HEK293 (cell line): Measurements from ENCODE around the gene AKR1C1.
"Not testable (repeated sequence)": the region's sequence is repeated elsewhere in the genome, so short reads cannot be mapped to it uniquely, and the experiment has no call there.

ENCODE experiments used
- CTCF ChIA-PET: fragments of 350-600 bp; formaldehyde crosslinking; extraction: SDS; loops from one replicate; lab custom pipeline; 2021; ENCODE audit warnings: antibody characterized with exemption; lab: Yijun Ruan, JAX
- POLR2A ChIA-PET: fragments of 300-600 bp; formaldehyde crosslinking; extraction: SDS; loops from one replicate; lab custom pipeline; 2020; ENCODE audit warnings: antibody characterized with exemption, inconsistent platforms; lab: Yijun Ruan, JAX
- H3K27ac ChIP-seq: fragments of 200-500 bp; sonication (Bioruptor generic); 2 replicates; pipeline ENCODE4 v1.5.1; 2014; ENCODE audit warnings: low read depth, low read length, control low read depth, inconsistent platforms; ENCODE audit errors: extremely low read depth
- H3K36me3 ChIP-seq, 2 experiments: fragments of 200-500 bp in 1 of 2; sonication (Bioruptor generic) in 1 of 2; 1 replicate in 1 of 2; 2 replicates in 1 of 2; pipeline ENCODE4 v1.5.1; 2014 to 2017; ENCODE audit warnings: inconsistent platforms in 2 of 2, low read length in 2 of 2; ENCODE audit not compliant: control insufficient read depth in 2 of 2, insufficient read depth in 1 of 2
- H3K4me1 ChIP-seq: fragments of 200-500 bp; sonication (Bioruptor generic); 2 replicates; pipeline ENCODE4 v1.5.1; 2014; ENCODE audit warnings: mild to moderate bottlenecking, low read length, inconsistent platforms; ENCODE audit not compliant: control insufficient read depth, insufficient read depth
- H3K4me3 ChIP-seq: 2 replicates; pipeline ENCODE4 v1.5.1; 2011; ENCODE audit warnings: low read depth, mild to moderate bottlenecking, control low read depth, low read length, moderate library complexity
- H3K9me3 ChIP-seq: fragments of 200-500 bp; sonication (Bioruptor generic); 2 replicates; pipeline ENCODE4 v1.5.1; 2014; ENCODE audit warnings: low read depth, low read length, inconsistent platforms; ENCODE audit not compliant: control insufficient read depth, insufficient read depth
- IKZF3 ChIP-seq: fragments of 450-650 bp; IDR thresholded peaks from 2 replicates; pipeline ENCODE4 v1.5.0; 2018; ENCODE audit warnings: missing biosample characterization, mild to moderate bottlenecking, missing genetic modification characterization, moderate library complexity
- OSR2 ChIP-seq: fragments of 450-650 bp; formaldehyde crosslinking; IDR thresholded peaks from 2 replicates; pipeline ENCODE4 v1.5.1; 2016; ENCODE audit warnings: missing biosample characterization, missing genetic modification characterization
- RBAK ChIP-seq: fragments of 450-650 bp; formaldehyde crosslinking; IDR thresholded peaks from 2 replicates; pipeline ENCODE4 v1.5.1; 2016; ENCODE audit warnings: missing biosample characterization, missing genetic modification characterization
- SCRT1 ChIP-seq: fragments of 450-650 bp; formaldehyde crosslinking; IDR thresholded peaks from 2 replicates; pipeline ENCODE4 v1.5.1; 2016; ENCODE audit warnings: missing biosample characterization, missing genetic modification characterization, borderline replicate concordance
- YY2 ChIP-seq: fragments of 450-650 bp; formaldehyde crosslinking; IDR thresholded peaks from 2 replicates; pipeline ENCODE4 v1.5.1; 2016; ENCODE audit warnings: missing biosample characterization, missing genetic modification characterization
- ZBTB7A ChIP-seq: fragments of 450-650 bp; formaldehyde crosslinking; IDR thresholded peaks from 2 replicates; pipeline ENCODE4 v1.5.1; 2016; ENCODE audit warnings: low read depth, missing biosample characterization, missing genetic modification characterization
- ZNF335 ChIP-seq: fragments of 450-650 bp; formaldehyde crosslinking; conservative IDR thresholded peaks from 2 replicates; pipeline ENCODE4 v1.5.1; 2016; ENCODE audit warnings: missing biosample characterization, missing genetic modification characterization
- ZNF394 ChIP-seq: fragments of 450-650 bp; formaldehyde crosslinking; IDR thresholded peaks from 2 replicates; pipeline ENCODE4 v1.5.1; 2016; ENCODE audit warnings: missing biosample characterization, missing genetic modification characterization, mild to moderate bottlenecking, moderate library complexity, borderline replicate concordance
- ZNF571 ChIP-seq: fragments of 450-650 bp; formaldehyde crosslinking; IDR thresholded peaks from 2 replicates; pipeline ENCODE4 v1.5.0; 2017; ENCODE audit warnings: missing biosample characterization, missing genetic modification characterization
- ZNF610 ChIP-seq: fragments of 450-650 bp; formaldehyde crosslinking; IDR thresholded peaks from 2 replicates; pipeline ENCODE4 v1.5.1; 2016; ENCODE audit warnings: missing biosample characterization, missing genetic modification characterization, borderline replicate concordance
- ZNF629 ChIP-seq: fragments of 450-650 bp; formaldehyde crosslinking; IDR thresholded peaks from 2 replicates; pipeline ENCODE4 v1.5.1; 2017; ENCODE audit warnings: missing biosample characterization, missing genetic modification characterization
- ZNF658 ChIP-seq: fragments of 450-650 bp; formaldehyde crosslinking; IDR thresholded peaks from 2 replicates; pipeline ENCODE4; 2016; ENCODE audit warnings: missing biosample characterization, missing genetic modification characterization
- ZNF670 ChIP-seq: fragments of 450-650 bp; formaldehyde crosslinking; IDR thresholded peaks from 2 replicates; pipeline ENCODE4 v1.5.1; 2016; ENCODE audit warnings: missing biosample characterization, missing genetic modification characterization, low read depth
- ZNF777 ChIP-seq: fragments of 450-650 bp; formaldehyde crosslinking; IDR thresholded peaks from 2 replicates; pipeline ENCODE4 v1.5.1; 2017; ENCODE audit warnings: missing biosample characterization, missing genetic modification characterization, borderline replicate concordance
- ZNF837 ChIP-seq: fragments of 450-650 bp; formaldehyde crosslinking; IDR thresholded peaks from 2 replicates; pipeline ENCODE4 v1.5.1; 2016; ENCODE audit warnings: missing biosample characterization, missing genetic modification characterization
- ZSCAN30 ChIP-seq: fragments of 450-650 bp; IDR thresholded peaks from 2 replicates; pipeline ENCODE4 v1.5.1; 2018; ENCODE audit warnings: missing biosample characterization, mild to moderate bottlenecking, missing genetic modification characterization, moderate library complexity
- TF ChIP-seq, protein P1 (sequence below): fragments of 450-650 bp; formaldehyde crosslinking; IDR thresholded peaks from 2 replicates; pipeline ENCODE4 v1.5.1; 2016; ENCODE audit warnings: missing biosample characterization, missing genetic modification characterization, borderline replicate concordance

Gene AKR1C1

DNA sequence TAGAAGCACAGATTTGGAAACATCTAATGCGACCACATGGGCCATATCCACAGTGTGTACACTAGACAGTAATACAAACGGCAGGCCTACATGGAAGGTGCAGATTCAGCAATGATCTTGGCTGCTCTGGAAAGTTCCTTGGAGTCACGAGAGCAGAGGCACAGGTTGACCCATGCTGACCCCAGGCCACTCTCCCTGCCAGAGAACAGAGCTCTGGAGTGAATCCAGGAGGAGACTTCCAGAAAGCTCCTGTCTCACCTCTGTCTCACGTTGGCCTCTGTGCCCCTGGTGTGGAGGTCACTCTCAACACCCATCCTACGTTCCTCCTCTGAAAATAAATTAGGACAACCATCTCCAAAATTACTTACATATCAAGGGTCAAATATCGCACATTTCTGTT is 28.2 kb downstream of the AKR1C1 start:
- H3K4me3 ChIP-seq, POLR2A ChIA-PET, H3K36me3 ChIP-seq, H3K27ac ChIP-seq, H3K9me3 ChIP-seq, H3K4me1 ChIP-seq, CTCF ChIA-PET: not testable (repeated sequence)

- H3K27ac ChIP-seq, H3K4me3 ChIP-seq, H3K36me3 ChIP-seq, CTCF ChIA-PET, POLR2A ChIA-PET, H3K4me1 ChIP-seq, H3K9me3 ChIP-seq: not testable (repeated sequence)
Observed at GRCh38 chr10:4992564-4992963, 29.3 kb downstream of the AKR1C1 start.

DNA sequence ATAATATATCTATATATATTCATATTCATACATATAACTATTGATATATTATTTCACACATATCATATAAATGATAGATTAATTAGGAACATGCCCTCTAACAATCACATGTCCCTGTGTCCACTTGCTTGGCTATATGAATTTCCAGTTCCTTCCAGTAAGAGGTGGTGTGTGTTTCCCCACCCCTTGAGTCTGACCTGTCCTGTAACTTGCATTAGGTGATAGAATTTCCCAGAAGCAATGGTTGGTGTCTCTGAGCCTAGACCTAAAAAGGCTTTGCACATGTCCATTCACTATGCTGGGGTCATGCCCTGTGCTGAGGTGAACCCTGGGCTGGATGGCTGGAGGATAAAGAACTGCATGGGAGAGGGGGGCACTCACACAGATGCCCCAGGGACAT is 31.0 kb downstream of the AKR1C1 start:
- POLR2A ChIA-PET, H3K9me3 ChIP-seq, H3K4me1 ChIP-seq, H3K27ac ChIP-seq, H3K4me3 ChIP-seq, H3K36me3 ChIP-seq, CTCF ChIA-PET: not testable (repeated sequence)

DNA sequence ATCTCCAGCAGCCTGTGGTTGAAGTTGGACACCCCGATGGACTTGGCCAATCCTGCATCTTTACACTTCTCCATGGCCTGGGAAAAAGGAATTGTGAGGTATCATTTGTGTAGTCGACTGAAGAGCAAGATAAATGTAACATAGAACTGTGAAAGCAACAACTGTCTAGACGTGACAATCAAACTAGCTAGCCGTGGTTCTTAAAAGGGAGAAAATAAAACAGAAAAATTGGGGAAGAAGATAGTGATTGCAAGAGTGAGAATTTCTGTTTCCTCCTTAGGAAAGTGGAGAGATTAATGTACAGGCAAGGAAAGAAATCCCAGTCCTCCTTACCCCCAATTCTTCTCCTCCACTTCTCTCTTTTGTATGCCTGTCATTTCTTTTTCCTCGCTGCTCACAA is 35.5 kb downstream of the AKR1C1 start:
- TF ChIP-seq IKZF3 = no peak
- no peak for TF ChIP-seq ZNF629 (tag by site-specific recombination)
- TF ChIP-seq, protein P1, sequence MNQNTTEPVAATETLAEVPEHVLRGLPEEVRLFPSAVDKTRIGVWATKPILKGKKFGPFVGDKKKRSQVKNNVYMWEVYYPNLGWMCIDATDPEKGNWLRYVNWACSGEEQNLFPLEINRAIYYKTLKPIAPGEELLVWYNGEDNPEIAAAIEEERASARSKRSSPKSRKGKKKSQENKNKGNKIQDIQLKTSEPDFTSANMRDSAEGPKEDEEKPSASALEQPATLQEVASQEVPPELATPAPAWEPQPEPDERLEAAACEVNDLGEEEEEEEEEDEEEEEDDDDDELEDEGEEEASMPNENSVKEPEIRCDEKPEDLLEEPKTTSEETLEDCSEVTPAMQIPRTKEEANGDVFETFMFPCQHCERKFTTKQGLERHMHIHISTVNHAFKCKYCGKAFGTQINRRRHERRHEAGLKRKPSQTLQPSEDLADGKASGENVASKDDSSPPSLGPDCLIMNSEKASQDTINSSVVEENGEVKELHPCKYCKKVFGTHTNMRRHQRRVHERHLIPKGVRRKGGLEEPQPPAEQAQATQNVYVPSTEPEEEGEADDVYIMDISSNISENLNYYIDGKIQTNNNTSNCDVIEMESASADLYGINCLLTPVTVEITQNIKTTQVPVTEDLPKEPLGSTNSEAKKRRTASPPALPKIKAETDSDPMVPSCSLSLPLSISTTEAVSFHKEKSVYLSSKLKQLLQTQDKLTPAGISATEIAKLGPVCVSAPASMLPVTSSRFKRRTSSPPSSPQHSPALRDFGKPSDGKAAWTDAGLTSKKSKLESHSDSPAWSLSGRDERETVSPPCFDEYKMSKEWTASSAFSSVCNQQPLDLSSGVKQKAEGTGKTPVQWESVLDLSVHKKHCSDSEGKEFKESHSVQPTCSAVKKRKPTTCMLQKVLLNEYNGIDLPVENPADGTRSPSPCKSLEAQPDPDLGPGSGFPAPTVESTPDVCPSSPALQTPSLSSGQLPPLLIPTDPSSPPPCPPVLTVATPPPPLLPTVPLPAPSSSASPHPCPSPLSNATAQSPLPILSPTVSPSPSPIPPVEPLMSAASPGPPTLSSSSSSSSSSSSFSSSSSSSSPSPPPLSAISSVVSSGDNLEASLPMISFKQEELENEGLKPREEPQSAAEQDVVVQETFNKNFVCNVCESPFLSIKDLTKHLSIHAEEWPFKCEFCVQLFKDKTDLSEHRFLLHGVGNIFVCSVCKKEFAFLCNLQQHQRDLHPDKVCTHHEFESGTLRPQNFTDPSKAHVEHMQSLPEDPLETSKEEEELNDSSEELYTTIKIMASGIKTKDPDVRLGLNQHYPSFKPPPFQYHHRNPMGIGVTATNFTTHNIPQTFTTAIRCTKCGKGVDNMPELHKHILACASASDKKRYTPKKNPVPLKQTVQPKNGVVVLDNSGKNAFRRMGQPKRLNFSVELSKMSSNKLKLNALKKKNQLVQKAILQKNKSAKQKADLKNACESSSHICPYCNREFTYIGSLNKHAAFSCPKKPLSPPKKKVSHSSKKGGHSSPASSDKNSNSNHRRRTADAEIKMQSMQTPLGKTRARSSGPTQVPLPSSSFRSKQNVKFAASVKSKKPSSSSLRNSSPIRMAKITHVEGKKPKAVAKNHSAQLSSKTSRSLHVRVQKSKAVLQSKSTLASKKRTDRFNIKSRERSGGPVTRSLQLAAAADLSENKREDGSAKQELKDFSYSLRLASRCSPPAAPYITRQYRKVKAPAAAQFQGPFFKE (tag by site-specific recombination) = no peak
- TF ChIP-seq ZNF670 = no peak
- TF ChIP-seq SCRT1 (tag by site-specific recombination) = no peak
- no peak for TF ChIP-seq ZNF394 (tag by site-specific recombination)
- no peak for TF ChIP-seq OSR2 (tag by site-specific recombination)
- TF ChIP-seq YY2 (tag by site-specific recombination) = no peak
- TF ChIP-seq RBAK = no peak
- no peak for TF ChIP-seq ZSCAN30 (tag by site-specific recombination)
- no peak for TF ChIP-seq ZNF335 (tag by site-specific recombination)
- no peak for TF ChIP-seq ZBTB7A
- TF ChIP-seq ZNF610 = no peak
- no peak for TF ChIP-seq ZNF658 (tag by site-specific recombination)
- TF ChIP-seq ZNF837 (tag by site-specific recombination) = no peak
- no peak for TF ChIP-seq ZNF777 (tag by site-specific recombination)
- TF ChIP-seq ZNF571 = no peak
- H3K27ac ChIP-seq = no peak overlapping the region

More for the DNA sequence above, 35.5 kb downstream of the AKR1C1 start:
- ChIA-PET POLR2A (no interaction called here), CTCF (interaction anchor here (1.8 kb wide), 1 partner anchor 16 kb away, joined by 4 read pairs; no protein-coding TSS in a partner anchor)
- Histone ChIP-seq H3K4me3 (no peak overlapping the region), H3K9me3 (no peaks in the 10 kb centered on the region), H3K4me1 (no peaks in the 10 kb centered on the region), H3K36me3 (no peaks in the 10 kb centered on the region)
